8988T (cell line): Measurements from ENCODE around the gene OLIG2.

Source experiments
- DNase-seq: peaks from one replicate; pipeline ENCODE4 v3.0.0; 2011

The OLIG2 gene

DNA sequence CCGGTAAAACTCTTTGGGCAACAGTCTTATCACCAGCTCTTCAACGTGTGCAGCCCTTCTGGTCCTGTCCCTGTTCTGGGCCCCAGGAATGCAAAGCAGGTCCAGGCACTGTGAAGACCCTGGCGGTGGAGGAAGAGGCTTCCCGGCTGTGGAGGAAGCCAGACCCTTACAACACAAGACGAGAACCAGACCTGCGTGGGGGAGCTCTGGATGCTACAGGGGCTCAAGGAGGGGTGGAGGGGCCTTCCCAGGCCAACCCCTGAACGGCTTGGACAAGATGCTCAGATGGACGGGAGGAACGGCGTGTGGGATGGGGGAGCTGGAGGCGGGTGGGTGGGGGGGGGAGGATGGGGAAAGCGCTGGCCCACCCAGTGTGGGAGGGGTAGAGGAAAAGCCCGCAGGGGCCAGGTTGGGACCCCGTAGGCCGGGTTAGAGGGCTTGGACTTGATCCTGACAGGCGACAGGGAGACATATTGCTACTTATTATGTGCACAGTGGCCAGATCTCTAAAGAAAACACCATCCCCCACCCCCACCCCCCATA lies 5.1 kb upstream of the OLIG2 start:
- DNase-seq, result no peak

DNA sequence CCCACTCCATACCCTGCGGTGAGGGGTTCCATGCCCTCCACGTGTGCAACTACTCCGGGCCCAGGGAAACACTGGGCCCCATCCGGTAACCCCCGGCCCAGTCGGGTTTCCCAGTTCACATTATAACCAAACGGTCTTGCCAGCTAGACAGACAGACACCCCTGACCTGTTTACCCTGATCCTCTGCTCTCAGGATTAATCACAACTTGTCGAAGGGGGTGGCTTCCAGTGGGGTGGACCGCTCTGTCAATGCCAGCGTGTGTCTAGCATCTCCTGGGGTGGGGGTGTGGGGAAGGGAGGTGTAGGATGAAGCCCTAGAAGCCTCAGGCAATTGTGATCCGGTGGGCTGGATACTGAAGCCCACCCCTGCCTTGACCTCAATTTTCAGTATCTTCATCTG lies 4.6 kb upstream of the OLIG2 start:
- no peak for DNase-seq

DNA sequence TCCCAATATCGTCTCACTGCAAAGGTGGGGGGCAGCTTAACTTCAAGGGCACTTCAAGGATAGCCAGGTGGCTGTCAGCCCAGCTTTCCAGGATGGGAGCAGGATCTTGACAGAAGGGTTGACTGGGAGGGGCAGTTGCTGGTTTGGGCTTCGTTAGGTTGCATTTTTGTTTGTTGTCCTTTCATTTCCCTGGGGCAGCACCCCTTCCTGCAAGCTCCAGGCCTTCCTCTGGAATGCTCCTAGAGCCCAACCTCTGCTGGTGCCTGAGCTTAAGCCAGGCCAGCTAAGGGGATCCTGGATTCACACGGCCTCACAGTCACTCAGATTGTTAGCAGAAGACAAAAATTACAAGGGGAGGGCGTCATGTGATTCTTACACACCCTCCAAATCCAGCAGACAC lies 4.1 kb upstream of the OLIG2 start:
- no peak for DNase-seq

DNA sequence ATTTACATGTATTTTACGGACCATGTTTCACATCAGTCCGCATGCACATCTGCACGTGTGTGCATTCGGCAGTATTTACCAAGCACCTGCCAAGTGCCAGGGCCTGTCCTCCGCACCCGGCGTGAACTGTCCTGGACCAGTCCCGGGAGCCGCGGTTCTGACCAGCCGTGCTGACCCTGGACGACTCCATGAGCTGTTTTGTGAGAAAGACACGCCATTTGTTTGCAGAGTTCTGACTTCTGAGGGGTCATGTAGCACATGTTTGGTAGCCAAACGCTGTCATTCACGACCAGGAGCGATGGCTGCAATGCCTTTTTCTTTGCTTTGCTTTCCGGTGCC lies 3.3 kb upstream of the OLIG2 start:
- no peak for DNase-seq

DNA sequence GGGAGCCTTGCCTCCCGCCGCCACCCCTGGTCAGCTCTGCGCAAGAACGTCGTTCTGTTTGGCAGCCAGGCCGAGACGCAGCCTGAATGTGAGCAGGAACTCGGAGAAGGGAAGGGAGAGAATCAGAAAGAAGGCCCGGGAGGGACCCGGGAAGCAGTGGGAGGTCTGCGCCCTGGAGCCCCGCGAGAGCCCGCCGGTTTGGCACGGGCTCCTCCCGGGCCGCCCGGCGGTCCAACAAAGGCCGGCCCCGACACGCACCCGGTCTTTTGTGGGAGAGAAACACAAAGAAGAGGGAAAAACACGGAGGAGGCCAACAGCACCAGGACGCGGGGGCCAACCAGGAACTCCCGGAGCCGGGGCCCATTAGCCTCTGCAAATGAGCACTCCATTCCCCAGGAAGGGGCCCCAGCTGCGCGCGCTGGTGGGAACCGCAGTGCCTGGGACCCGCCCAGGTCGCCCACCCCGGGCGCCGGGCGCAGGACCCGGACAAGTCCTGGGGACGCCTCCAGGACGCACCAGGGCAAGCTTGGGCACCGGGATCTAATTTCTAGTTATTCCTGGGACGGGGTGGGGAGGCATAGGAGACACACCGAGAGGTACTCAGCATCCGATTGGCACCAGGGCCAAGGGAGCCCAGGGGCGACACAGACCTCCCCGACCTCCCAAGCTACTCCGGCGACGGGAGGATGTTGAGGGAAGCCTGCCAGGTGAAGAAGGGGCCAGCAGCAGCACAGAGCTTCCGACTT lies 2.7 kb upstream of the OLIG2 start:
- no peak for DNase-seq

DNA sequence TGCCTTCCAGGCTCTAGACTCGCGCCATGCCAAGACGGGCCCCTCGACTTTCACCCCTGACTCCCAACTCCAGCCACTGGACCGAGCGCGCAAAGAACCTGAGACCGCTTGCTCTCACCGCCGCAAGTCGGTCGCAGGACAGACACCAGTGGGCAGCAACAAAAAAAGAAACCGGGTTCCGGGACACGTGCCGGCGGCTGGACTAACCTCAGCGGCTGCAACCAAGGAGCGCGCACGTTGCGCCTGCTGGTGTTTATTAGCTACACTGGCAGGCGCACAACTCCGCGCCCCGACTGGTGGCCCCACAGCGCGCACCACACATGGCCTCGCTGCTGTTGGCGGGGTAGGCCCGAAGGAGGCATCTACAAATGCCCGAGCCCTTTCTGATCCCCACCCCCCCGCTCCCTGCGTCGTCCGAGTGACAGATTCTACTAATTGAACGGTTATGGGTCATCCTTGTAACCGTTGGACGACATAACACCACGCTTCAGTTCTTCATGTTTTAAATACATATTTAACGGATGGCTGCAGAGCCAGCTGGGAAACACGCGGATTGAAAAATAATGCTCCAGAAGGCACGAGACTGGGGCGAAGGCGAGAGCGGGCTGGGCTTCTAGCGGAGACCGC lies 2.0 kb upstream of the OLIG2 start:
- DNase-seq, result no peak

DNA sequence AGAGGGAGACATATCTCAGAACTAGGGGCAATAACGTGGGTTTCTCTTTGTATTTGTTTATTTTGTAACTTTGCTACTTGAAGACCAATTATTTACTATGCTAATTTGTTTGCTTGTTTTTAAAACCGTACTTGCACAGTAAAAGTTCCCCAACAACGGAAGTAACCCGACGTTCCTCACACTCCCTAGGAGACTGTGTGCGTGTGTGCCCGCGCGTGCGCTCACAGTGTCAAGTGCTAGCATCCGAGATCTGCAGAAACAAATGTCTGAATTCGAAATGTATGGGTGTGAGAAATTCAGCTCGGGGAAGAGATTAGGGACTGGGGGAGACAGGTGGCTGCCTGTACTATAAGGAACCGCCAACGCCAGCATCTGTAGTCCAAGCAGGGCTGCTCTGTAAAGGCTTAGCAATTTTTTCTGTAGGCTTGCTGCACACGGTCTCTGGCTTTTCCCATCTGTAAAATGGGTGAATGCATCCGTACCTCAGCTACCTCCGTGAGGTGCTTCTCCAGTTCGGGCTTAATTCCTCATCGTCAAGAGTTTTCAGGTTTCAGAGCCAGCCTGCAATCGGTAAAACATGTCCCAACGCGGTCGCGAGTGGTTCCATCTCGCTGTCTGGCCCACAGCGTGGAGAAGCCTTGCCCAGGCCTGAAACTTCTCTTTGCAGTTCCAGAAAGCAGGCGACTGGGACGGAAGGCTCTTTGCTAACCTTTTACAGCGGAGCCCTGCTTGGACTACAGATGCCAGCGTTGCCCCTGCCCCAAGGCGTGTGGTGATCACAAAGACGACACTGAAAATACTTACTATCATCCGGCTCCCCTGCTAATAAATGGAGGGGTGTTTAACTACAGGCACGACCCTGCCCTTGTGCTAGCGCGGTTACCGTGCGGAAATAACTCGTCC lies 1.3 kb upstream of the OLIG2 start:
- DNase-seq, result no peak

DNA sequence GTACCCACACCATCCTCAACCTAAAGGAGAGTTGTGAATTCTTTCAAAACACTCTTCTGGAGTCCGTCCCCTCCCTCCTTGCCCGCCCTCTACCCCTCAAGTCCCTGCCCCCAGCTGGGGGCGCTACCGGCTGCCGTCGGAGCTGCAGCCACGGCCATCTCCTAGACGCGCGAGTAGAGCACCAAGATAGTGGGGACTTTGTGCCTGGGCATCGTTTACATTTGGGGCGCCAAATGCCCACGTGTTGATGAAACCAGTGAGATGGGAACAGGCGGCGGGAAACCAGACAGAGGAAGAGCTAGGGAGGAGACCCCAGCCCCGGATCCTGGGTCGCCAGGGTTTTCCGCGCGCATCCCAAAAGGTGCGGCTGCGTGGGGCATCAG lies 638 bp upstream of the OLIG2 start:
- DNase-seq, result no peak

DNA sequence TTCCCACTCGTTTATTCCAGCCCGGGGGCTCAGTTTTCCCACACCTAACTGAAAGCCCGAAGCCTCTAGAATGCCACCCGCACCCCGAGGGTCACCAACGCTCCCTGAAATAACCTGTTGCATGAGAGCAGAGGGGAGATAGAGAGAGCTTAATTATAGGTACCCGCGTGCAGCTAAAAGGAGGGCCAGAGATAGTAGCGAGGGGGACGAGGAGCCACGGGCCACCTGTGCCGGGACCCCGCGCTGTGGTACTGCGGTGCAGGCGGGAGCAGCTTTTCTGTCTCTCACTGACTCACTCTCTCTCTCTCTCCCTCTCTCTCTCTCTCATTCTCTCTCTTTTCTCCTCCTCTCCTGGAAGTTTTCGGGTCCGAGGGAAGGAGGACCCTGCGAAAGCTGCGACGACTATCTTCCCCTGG lies 716 bp downstream of the OLIG2 start:
- no peak for DNase-seq

DNA sequence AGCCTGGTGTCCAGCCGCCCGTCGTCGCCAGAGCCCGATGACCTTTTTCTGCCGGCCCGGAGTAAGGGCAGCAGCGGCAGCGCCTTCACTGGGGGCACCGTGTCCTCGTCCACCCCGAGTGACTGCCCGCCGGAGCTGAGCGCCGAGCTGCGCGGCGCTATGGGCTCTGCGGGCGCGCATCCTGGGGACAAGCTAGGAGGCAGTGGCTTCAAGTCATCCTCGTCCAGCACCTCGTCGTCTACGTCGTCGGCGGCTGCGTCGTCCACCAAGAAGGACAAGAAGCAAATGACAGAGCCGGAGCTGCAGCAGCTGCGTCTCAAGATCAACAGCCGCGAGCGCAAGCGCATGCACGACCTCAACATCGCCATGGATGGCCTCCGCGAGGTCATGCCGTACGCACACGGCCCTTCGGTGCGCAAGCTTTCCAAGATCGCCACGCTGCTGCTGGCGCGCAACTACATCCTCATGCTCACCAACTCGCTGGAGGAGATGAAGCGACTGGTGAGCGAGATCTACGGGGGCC lies 1.2 kb downstream of the OLIG2 start:
- DNase-seq, result no peak

DNA sequence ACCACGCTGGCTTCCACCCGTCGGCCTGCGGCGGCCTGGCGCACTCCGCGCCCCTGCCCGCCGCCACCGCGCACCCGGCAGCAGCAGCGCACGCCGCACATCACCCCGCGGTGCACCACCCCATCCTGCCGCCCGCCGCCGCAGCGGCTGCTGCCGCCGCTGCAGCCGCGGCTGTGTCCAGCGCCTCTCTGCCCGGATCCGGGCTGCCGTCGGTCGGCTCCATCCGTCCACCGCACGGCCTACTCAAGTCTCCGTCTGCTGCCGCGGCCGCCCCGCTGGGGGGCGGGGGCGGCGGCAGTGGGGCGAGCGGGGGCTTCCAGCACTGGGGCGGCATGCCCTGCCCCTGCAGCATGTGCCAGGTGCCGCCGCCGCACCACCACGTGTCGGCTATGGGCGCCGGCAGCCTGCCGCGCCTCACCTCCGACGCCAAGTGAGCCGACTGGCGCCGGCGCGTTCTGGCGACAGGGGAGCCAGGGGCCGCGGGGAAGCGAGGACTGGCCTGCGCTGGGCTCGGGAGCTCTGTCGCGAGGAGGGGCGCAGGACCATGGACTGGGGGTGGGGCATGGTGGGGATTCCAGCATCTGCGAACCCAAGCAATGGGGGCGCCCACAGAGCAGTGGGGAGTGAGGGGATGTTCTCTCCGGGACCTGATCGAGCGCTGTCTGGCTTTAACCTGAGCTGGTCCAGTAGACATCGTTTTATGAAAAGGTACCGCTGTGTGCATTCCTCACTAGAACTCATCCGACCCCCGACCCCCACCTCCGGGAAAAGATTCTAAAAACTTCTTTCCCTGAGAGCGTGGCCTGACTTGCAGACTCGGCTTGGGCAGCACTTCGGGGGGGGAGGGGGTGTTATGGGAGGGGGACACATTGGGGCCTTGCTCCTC lies 1.9 kb downstream of the OLIG2 start:
- DNase-seq, result no peak

DNA sequence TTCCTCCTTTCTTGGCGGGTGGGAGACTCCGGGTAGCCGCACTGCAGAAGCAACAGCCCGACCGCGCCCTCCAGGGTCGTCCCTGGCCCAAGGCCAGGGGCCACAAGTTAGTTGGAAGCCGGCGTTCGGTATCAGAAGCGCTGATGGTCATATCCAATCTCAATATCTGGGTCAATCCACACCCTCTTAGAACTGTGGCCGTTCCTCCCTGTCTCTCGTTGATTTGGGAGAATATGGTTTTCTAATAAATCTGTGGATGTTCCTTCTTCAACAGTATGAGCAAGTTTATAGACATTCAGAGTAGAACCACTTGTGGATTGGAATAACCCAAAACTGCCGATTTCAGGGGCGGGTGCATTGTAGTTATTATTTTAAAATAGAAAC lies 2.5 kb downstream of the OLIG2 start:
- no peak for DNase-seq

DNA sequence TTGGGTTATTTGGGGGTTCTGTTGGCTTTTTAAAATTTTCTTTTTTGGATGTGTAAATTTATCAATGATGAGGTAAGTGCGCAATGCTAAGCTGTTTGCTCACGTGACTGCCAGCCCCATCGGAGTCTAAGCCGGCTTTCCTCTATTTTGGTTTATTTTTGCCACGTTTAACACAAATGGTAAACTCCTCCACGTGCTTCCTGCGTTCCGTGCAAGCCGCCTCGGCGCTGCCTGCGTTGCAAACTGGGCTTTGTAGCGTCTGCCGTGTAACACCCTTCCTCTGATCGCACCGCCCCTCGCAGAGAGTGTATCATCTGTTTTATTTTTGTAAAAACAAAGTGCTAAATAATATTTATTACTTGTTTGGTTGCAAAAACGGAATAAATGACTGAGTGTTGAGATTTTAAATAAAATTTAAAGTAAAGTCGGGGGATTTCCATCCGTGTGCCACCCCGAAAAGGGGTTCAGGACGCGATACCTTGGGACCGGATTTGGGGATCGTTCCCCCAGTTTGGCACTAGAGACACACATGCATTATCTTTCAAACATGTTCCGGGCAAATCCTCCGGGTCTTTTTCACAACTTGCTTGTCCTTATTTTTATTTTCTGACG lies 3.1 kb downstream of the OLIG2 start:
- no peak for DNase-seq

DNA sequence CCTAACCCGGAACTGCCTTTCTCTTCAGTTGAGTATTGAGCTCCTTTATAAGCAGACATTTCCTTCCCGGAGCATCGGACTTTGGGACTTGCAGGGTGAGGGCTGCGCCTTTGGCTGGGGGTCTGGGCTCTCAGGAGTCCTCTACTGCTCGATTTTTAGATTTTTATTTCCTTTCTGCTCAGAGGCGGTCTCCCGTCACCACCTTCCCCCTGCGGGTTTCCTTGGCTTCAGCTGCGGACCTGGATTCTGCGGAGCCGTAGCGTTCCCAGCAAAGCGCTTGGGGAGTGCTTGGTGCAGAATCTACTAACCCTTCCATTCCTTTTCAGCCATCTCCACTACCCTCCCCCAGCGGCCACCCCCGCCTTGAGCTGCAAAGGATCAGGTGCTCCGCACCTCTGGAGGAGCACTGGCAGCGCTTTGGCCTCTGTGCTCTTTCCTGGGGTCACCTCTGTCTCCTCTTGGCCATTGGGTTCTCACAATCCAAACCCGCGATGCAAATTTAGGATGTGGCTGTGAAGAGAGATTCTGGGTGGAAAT lies 3.7 kb downstream of the OLIG2 start:
- no peak for DNase-seq

DNA sequence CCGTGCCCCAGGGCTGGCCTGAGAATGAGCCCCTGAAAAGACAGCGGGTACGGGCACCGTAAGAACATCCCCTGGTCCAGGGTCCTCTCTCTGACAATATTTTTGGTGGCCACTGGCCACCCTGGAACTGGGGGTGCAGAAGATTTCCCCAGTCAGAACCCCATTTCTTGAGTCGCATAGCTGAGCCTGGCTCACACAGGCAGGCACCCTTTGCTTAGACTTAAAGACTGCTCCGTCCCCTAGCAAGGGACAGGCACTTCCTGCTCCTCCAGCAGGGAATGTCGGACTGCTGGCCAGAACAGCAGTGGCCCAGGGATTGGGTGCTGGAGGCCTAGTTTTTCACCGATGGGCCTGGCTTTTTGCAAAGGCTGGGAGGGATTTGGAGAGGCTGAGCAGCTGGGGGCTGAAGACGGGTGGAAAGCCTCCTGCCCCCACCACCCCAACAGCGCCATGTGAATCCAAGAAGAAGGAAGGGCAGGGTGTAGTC lies 4.3 kb downstream of the OLIG2 start:
- no peak for DNase-seq

DNA sequence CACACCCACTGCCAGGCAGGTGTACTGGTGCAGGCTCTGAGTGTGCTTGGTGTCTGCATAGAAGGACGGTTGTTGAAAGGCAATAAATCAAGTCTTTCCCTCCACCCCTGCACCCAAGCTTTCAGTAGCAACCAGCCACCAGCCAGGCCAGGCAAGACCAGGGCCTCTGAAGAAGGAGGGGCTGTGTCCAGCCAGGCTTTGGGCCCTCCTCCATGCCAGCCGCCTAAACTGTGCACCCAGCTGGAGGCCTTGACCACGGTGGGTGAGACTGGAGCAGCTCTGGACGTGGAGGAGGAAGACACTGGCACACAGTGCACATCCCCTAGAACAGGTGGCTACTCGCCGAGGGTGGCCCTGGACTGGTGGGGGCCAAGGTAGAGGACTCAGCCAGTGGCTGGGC lies 4.9 kb downstream of the OLIG2 start:
- DNase-seq, result no peak

DNA sequence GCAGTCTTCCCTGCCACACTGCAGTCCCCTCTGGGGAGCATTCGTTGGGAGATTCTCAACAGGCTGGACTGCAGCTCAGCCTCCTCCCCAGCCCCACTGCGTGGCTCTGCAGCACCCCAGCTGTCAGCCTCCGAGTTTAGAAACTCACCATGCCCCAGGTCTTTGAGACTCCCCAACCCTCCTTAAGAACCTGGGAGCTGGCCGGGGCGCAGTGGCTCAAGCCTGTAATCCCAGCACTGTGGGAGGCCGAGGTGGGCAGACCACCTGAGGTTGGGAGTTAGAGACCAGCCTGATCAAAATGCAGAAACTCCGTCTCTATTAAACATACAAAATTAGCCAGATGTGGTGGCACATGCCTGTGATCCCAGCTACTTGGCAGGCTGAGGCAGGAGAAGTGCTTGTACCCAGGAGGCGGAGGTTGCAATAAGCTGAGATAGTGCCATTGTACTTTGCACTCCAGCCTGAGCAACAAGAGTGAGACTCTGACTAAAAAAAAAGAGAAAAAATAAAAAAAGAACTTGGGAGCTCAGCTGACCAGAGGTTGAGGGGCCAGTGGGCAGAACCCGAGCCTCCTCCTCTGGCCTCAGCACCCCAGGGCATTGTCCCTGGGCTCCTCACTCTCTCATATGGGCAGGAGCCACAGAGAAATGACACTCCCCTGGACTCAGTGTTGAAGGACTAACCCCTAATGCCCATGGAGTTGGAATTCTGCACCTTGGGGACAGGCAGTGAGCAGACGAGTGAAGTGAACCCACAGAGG lies 5.6 kb downstream of the OLIG2 start:
- DNase-seq, result no peak

DNA sequence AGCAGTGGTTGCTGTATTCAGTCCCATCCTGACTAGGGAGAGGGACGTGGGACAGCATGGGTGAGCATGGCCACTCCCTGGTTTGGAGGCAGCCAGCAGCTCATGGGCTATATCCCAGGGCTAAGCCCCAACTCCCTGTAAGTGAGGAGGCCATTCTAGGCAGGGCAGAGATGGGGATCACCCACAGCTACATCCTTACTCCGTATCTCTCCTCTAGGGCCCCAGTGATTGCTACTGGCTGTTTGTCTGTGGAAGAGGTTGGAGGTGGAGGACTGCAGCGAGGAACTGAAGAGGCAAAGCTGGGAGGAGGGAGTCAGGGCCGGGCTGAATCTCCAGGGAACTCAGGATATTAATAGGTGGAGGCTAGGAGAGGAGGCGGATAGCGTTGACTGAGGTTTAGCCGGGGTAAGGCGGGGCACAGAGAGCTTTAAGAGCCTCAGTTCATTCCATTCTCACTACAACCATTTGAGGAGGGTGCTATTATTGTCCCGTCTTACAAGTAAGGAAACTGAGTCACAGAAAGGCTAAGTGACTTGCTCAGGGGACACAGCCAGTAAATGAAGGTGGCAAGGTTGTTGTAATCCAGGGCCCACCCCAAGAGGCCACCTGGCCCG lies 6.8 kb downstream of the OLIG2 start:
- DNase-seq, result no peak

DNA sequence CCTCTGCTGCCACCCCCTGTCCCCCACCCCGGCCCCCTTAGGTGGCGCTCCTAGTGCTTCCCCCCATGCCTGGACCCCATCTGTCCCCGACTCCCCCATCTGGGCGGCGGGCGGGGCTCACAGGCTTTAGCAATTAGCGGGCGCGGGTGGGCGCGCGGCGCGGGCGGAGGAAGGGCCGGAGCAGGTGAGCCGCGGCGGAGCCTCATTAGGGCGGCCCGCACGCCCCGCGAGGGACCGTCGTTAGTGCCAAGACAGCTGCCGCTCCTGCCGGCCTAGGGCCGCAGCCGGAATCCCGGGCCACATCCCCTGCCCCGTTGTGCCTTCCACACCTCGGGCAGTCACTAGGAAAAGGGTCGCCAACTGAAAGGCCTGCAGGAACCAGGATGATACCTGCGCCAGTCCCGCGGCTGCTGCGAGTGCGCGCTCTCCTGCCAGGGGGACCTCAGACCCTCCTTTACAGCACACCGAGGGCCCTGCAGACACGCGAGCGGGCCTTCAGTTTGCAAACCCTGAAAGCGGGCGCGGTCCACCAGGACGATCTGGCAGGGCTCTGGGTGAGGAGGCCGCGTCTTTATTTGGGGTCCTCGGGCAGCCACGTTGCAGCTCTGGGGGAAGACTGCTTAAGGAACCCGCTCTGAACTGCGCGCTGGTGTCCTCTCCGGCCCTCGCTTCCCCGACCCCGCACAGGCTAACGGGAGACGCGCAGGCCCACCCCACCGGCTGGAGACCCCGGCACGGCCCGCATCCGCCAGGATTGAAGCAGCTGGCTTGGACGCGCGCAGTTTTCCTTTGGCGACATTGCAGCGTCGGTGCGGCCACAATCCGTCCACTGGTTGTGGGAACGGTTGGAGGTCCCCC lies 7.6 kb downstream of the OLIG2 start:
- no peak for DNase-seq
